Suprapubic skin (tissue), 3 donors: ENCODE measurements around the gene GLIS1.

Source experiments
- CTCF ChIP-seq, 2 donors: fragments of 200-600 bp in 1 of 2; fragments of 450-650 bp in 1 of 2; sonication (generic) in 1 of 2; IDR thresholded peaks; one replicate each; pipeline ENCODE4 v1.5.1; 2016 to 2019; ENCODE audit warnings: antibody characterized with exemption in 2 of 2, mild to moderate bottlenecking in 1 of 2, moderate library complexity in 1 of 2
- POLR2A ChIP-seq, 2 donors: fragments of 450-650 bp; IDR thresholded peaks; one replicate each; pipeline ENCODE4 v1.6.1; 2017; ENCODE audit warnings: antibody characterized with exemption in 2 of 2, mild to moderate bottlenecking in 2 of 2, moderate library complexity in 2 of 2

- TF ChIP-seq POLR2A (IDR thresholded peaks at IDR 0.05): no peak
- no peak for TF ChIP-seq CTCF (IDR thresholded peaks at IDR 0.05)
Measured at GRCh38 chr1:53672785-53673184, 66.2 kb downstream of the GLIS1 start.
